ENCODE results near the gene CLCN3.

Gene CLCN3

DNA sequence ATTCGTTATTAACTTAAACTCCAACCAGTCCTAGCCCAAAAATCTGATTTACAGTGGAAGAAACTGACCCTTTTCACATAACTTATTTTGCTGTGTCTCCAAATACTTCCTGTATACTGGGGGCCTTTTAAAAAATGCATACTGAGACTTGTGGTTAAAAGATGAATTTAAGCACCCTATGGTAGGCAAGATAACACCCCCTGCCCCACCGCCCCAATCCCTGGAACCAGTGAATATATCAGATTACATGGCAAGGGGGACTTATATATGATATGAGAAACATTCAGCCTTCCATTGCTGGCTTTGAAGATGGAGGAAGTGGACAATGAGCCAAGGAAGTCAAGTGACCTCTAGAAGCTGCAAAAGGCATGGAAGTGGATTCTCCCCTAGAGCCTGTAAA lies 3.1 kb upstream of the CLCN3 start:
- POLR2A ChIA-PET = no interaction called here
- CTCF ChIA-PET = no interaction called here
- TF ChIP-seq, protein P1, sequence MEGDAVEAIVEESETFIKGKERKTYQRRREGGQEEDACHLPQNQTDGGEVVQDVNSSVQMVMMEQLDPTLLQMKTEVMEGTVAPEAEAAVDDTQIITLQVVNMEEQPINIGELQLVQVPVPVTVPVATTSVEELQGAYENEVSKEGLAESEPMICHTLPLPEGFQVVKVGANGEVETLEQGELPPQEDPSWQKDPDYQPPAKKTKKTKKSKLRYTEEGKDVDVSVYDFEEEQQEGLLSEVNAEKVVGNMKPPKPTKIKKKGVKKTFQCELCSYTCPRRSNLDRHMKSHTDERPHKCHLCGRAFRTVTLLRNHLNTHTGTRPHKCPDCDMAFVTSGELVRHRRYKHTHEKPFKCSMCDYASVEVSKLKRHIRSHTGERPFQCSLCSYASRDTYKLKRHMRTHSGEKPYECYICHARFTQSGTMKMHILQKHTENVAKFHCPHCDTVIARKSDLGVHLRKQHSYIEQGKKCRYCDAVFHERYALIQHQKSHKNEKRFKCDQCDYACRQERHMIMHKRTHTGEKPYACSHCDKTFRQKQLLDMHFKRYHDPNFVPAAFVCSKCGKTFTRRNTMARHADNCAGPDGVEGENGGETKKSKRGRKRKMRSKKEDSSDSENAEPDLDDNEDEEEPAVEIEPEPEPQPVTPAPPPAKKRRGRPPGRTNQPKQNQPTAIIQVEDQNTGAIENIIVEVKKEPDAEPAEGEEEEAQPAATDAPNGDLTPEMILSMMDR (IDR thresholded peaks at IDR 0.05; ENCODE audit: control extremely low read depth, extremely low read depth, low read depth, missing control alignments) = no peak
- no peak for DNase-seq (ENCODE audit: extremely low spot score)

DNA sequence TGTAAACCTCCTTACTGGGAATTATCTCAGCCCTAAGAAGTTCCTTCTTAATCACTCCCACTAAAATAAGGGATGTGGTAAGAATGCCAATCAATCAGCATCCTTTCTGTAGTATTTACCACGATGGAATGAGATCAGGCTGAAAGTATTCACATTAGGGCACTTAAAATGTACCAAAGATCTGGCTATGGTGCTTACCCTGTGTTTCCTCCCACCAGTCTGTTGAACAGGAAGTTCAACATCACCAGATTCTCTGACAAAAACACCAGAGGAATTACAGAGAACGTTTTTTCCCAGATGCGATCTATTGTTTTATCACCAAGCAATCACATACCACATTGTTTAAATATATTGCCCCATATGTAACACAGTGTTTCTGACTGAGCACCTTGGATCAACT lies 2.1 kb upstream of the CLCN3 start:
- TF ChIP-seq, protein P1 (IDR thresholded peaks at IDR 0.05; ENCODE audit: control extremely low read depth, extremely low read depth, low read depth, missing control alignments) = no peak
- CTCF ChIA-PET = interaction anchor here (0.9 to 1.4 kb wide), 3 partner anchors 20 to 192 kb away, joined by 3 to 4 read pairs (median 3); no protein-coding TSS in a partner anchor
- DNase-seq (ENCODE audit: extremely low spot score) = no peak
- POLR2A ChIA-PET = no interaction called here

DNA sequence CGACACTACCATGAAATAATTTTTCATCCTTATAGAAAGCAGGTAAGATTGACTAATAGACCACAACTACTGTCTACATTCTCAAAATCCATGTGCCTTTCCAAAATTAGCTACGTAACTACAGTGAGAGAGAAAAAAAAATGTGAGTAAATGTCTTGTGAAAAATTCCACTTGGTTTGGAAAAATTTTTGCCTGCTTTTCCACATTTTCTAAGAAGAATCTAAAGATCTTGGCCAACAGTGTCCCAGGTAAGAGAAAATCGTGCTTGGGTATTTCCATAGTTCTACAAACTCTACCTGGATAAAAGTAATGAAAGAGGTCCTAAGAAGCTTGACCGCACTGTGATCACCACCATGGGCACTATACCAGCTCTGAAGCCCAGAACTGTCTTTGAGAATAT lies 1.4 kb upstream of the CLCN3 start:
- ChIA-PET CTCF (interaction anchor here (0.9 to 2.2 kb wide), 8 partner anchors 15 to 328 kb away, joined by 3 to 9 read pairs (median 4); no protein-coding TSS in a partner anchor), POLR2A (interaction anchor here (0.7 kb wide), 1 partner anchor 534 kb away, joined by 3 read pairs; no protein-coding TSS in a partner anchor)
- TF ChIP-seq, protein P1 (IDR thresholded peaks at IDR 0.05; ENCODE audit: control extremely low read depth, extremely low read depth, low read depth, missing control alignments) = no peak
- no peak for DNase-seq (ENCODE audit: extremely low spot score)

DNA sequence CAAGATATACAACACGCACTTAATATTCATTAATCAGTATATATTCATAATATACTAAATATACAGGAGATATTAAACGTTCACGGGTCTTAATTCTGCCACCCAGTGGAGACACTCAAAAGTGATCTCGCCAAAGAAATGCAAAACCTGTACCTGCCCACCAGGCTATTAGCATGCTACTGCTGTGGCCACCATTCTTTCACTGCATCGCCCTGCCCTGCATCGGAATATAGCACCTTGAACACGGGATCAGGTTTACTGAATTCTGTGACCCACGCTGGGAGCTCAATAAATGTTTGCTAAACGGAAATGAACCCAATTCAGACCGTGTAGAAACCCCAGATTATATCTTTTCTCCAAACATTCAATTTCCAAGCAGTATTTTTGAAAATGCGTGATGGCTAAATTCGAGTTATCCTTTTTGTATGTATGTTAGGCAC lies 840 bp upstream of the CLCN3 start:
- peak; percentile 48 for DNase-seq (ENCODE audit: extremely low spot score)

DNA sequence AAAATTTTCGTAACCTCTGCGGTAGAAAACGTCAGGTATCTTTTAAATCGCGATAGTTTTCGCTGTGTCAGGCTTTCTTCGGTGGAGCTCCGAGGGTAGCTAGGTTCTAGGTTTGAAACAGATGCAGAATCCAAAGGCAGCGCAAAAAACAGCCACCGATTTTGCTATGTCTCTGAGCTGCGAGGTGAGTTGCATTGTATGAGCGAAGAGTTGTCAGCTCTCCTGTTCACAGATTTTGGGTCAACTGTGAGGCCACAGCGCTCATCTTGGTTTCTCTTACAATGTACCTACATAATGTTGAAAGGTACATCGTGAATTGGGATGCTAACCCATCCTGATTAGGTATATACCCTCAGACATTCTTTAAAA lies 486 bp downstream of the CLCN3 start:
- ChIA-PET POLR2A (no interaction called here), CTCF (interaction anchor here (1.4 to 2.2 kb wide), 4 partner anchors 13 to 183 kb away, joined by 3 to 9 read pairs (median 4); no protein-coding TSS in a partner anchor)
- no peak for DNase-seq (ENCODE audit: extremely low spot score)
- TF ChIP-seq, protein P1 (IDR thresholded peaks at IDR 0.05; ENCODE audit: control extremely low read depth, extremely low read depth, low read depth, missing control alignments) = no peak

More for the DNA sequence above, 840 bp upstream of the CLCN3 start:
- ChIA-PET CTCF (interaction anchor here (0.6 to 2.2 kb wide), 15 partner anchors 9 to 698 kb away, joined by 3 to 9 read pairs (median 4); no protein-coding TSS in a partner anchor), POLR2A (interaction anchor here (0.7 to 1.0 kb wide), 3 partner anchors 15 to 534 kb away, joined by 3 to 4 read pairs (median 3); no protein-coding TSS in a partner anchor)
- TF ChIP-seq, protein P1 (IDR thresholded peaks at IDR 0.05; ENCODE audit: control extremely low read depth, extremely low read depth, low read depth, missing control alignments) = peak; percentile 44

DNA sequence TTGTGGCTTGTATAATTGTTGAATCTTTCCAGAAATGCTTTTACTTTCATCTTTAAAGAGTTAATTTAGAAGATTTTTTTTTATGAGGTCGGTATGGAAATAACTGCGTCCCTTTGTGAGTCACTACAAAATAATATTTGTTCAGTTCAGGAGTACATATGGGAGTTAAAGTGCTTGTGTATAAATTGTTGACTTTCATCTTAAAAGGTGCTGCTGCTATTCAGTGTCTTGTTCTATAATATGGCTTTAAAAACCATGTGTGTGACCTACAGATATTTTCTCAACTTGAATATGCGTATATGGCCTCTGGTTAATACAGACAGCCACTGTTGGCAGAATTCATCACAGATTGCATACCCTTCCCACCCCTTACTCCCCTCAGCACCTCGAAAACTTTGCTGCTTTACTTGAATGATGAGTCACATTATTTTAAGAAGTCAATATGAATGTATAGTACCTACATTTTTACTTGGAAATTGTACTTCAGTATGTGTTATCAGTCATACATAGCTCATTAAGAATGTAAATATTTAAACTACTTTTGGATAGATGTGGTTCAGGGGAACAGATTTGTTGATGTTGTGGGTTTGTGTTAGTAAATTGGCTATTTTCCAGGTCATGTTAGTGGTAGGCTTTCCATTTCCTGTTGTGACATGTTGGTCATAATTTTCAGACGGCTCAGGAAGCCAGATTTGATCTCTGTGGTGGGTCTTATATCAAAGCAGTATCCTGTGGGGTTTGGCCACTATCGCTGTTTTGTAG lies 1.5 kb downstream of the CLCN3 start:
- TF ChIP-seq, protein P1 (IDR thresholded peaks at IDR 0.05; ENCODE audit: control extremely low read depth, extremely low read depth, low read depth, missing control alignments) = no peak
- ChIA-PET POLR2A (no interaction called here), CTCF (interaction anchor here (1.1 kb wide), 1 partner anchor 10 kb away, joined by 4 read pairs; the partner anchor contains the start of gene NEK1)
- no peak for DNase-seq (ENCODE audit: extremely low spot score)
